Mucosa of rectum (tissue), 2 donors: ENCODE results near the gene ROPN1B.
"Not testable (repeated sequence)": the region's sequence is repeated elsewhere in the genome, so short reads cannot be mapped to it uniquely, and the experiment has no call there.

Source experiments
- H3K27ac ChIP-seq, 2 donors: one replicate each; pipeline ENCODE4 v1.7.0; 2013; ENCODE audit warnings: inconsistent platforms in 2 of 2, low read depth in 2 of 2, low read length in 2 of 2
- H3K27me3 ChIP-seq, 2 donors: one replicate each; pipeline ENCODE4 v1.7.0; 2013; ENCODE audit warnings: low read length in 2 of 2; ENCODE audit not compliant: control insufficient read depth in 2 of 2, insufficient read depth in 2 of 2
- H3K36me3 ChIP-seq, 2 donors: one replicate each; pipeline ENCODE4 v1.7.0; 2013; ENCODE audit warnings: low read length in 2 of 2; ENCODE audit not compliant: control insufficient read depth in 2 of 2, insufficient read depth in 2 of 2
- H3K4me1 ChIP-seq, 2 donors: one replicate each; pipeline ENCODE4 v1.7.0; 2013; ENCODE audit warnings: low read length in 2 of 2, mild to moderate bottlenecking in 1 of 2; ENCODE audit not compliant: control insufficient read depth in 2 of 2, insufficient read depth in 2 of 2
- H3K4me3 ChIP-seq, 2 donors: one replicate each; pipeline ENCODE4 v1.7.0; 2013; ENCODE audit warnings: low read length in 2 of 2
- H3K9ac ChIP-seq, 2 donors: one replicate each; pipeline ENCODE4 v1.7.0; 2013; ENCODE audit warnings: low read length in 2 of 2, low read depth in 1 of 2, mild to moderate bottlenecking in 1 of 2
- H3K9me3 ChIP-seq, 2 donors: one replicate each; pipeline ENCODE4 v1.7.0; 2013; ENCODE audit warnings: low read length in 2 of 2; ENCODE audit not compliant: control insufficient read depth in 2 of 2
- donor health status: healthy.
- donor health status: Normal muscosa, but diverticular disease.

The ROPN1B gene

DNA sequence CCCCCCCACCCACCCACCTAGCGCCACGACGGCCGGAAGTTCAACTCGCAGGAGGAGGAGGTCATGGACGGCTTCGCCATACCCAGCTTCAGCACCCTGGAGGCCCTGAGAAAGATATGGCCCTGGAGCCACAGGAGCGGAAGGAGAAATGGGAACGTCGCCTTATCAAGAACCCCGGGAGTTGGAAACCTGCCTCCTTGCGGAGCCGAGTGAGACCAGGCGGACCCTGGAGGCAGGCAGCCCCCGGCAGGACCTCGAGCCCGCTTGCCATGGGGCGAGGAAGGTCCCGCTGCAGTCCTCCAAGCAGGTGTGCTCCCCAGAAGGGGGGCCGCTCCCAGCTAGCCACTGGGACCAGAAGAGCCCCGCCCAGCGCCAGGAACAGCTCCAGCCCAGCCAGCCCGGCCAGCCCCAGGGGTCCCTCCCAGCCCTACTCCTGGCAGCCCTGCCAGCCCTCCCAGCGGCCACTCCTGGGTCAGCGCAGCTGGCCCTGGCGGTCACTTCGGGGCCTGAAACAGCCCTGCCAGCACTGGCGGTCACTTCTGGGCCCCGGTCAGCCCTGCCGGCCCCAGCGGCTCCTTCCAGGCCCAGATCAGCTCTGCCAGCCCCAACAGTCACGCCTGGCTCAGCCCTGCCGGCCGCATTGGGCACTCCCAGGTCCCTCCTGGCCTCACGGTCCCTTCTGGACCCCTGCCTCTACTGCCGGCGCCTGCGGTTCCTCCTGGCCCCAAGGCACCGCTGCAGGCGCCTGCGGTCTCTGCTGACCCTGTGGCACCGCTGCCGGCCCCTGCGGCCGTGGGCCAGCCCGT is 10.3 kb upstream of the ROPN1B start:
- Histone ChIP-seq H3K4me3 (no peak overlapping the region), H3K36me3 (no peaks in the 10 kb centered on the region), H3K4me1 (no peaks in the 10 kb centered on the region), H3K9ac (no peak overlapping the region), H3K9me3 (no peaks in the 10 kb centered on the region), H3K27me3 (peaks cover 0 to 7% of the 10 kb centered on the region in 2 donors), H3K27ac (no peak overlapping the region)

- Histone ChIP-seq H3K27me3 (peaks cover 0 to 7% of the 10 kb centered on the region in 2 donors), H3K36me3 (no peaks in the 10 kb centered on the region), H3K9ac (no peak overlapping the region), H3K4me1 (no peaks in the 10 kb centered on the region), H3K9me3 (no peaks in the 10 kb centered on the region), H3K4me3 (no peak overlapping the region), H3K27ac (no peak overlapping the region)
Measured at GRCh38 chr3:125959317-125960065, 9.5 kb upstream of the ROPN1B start.

- no peaks in the 10 kb centered on the region for H3K4me1 ChIP-seq
- H3K9me3 ChIP-seq = no peaks in the 10 kb centered on the region
- no peaks in the 10 kb centered on the region for H3K36me3 ChIP-seq
- no peak overlapping the region for H3K4me3 ChIP-seq
- H3K27ac ChIP-seq = no peak overlapping the region
- no peak overlapping the region for H3K9ac ChIP-seq
- H3K27me3 ChIP-seq = peaks cover 0 to 7% of the 10 kb centered on the region in 2 donors
Measured at GRCh38 chr3:125960066-125960424, 8.9 kb upstream of the ROPN1B start.

DNA sequence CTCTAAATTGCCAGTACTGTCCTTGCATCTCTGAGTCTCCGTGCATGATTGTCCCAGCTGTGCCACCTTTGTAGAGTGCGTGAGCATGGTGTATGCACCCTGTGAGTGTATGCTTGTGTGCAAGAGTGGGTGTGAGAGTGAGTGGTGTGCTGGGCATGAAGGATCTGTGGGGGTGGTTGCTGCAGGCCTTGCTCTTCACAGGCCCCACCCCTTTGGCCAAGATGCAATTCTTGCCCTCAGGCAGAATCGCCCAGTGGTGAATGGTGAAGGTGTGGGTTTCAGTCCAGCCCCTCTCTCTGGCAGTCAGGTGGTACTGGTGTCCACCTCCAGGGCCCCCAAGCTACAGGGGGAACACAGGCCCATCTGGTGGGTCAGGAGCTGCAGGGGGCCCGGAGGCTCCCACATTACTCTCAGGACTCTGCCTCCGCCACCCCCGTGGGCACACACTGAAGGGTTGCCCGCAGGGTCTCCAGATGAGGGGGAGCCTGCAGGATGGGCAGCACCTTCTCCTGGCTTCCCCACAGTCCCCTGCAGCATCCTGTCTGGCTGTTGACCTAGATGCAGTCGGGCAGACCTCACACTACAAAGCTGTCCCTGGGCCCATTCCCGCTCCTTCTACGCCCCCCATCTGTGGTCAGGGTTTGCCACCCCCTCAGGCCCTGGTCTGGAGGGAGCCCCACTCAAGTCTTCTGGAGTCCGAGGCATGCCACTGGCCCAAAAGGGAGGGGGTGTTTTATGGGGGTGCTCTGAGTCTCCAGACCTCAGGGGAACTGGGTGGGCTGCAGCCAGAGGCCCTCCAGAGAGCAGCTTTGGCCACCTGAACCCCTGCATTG is 8.3 kb upstream of the ROPN1B start:
- H3K4me1 ChIP-seq = no peaks in the 10 kb centered on the region
- H3K4me3 ChIP-seq = no peak overlapping the region
- H3K36me3 ChIP-seq = no peaks in the 10 kb centered on the region
- no peaks in the 10 kb centered on the region for H3K9me3 ChIP-seq
- H3K27ac ChIP-seq = no peak overlapping the region
- H3K9ac ChIP-seq = no peak overlapping the region
- peaks cover 0 to 7% of the 10 kb centered on the region in 2 donors for H3K27me3 ChIP-seq

GRCh38 chr3:125961289-125961589 is 7.7 kb upstream of the ROPN1B start:
- H3K4me1 ChIP-seq = no peaks in the 10 kb centered on the region
- H3K9me3 ChIP-seq = no peaks in the 10 kb centered on the region
- H3K27ac ChIP-seq = no peak overlapping the region
- no peaks in the 10 kb centered on the region for H3K36me3 ChIP-seq
- no peak overlapping the region for H3K9ac ChIP-seq
- H3K27me3 ChIP-seq = peaks cover 0 to 4% of the 10 kb centered on the region in 2 donors
- no peak overlapping the region for H3K4me3 ChIP-seq

DNA sequence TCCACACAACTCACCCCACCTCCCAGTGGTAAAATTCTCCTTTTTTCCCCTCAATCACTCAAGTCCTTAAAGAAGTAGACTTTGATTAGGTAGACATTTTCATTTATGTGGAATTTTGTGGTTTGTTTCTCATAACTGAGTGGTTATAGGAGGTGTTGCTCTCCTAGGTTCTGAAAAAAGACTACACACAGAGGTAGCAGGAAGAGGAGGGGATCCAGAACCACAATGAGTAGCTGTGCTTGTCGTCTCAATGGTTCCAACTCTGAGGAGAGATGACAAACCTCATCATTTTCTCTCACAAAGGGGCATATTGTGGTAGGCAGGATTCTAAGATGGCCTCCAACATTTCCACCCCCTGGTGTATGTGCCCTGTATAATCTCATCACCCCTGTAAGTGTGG is 5.1 kb upstream of the ROPN1B start:
- H3K36me3 ChIP-seq, H3K27ac ChIP-seq, H3K4me3 ChIP-seq, H3K4me1 ChIP-seq, H3K9me3 ChIP-seq, H3K27me3 ChIP-seq, H3K9ac ChIP-seq: not testable (repeated sequence)

DNA sequence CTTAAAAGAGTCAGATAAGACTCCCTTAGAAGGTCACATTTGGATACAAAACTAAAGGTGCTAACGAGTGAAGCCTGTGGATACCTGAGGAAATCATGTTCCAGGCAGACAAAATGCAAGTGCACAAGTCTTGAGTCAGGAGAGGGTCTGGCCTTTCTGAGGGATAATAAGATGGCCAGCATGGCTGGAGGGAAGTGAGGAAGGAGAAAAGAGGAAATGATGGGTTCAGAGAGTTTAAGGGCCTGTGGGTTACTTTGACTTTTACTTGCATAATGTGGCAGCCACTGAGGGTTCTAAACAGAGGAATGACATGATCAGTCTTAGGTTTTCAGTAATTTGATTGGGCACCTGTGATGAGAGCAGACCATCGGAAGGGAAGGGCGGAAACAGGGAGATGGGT is 3.5 kb upstream of the ROPN1B start:
- Histone ChIP-seq H3K27ac (no peak overlapping the region), H3K9me3 (no peaks in the 10 kb centered on the region), H3K4me3 (no peak overlapping the region), H3K27me3 (no peaks in the 10 kb centered on the region), H3K36me3 (no peaks in the 10 kb centered on the region), H3K9ac (no peak overlapping the region), H3K4me1 (no peaks in the 10 kb centered on the region)

DNA sequence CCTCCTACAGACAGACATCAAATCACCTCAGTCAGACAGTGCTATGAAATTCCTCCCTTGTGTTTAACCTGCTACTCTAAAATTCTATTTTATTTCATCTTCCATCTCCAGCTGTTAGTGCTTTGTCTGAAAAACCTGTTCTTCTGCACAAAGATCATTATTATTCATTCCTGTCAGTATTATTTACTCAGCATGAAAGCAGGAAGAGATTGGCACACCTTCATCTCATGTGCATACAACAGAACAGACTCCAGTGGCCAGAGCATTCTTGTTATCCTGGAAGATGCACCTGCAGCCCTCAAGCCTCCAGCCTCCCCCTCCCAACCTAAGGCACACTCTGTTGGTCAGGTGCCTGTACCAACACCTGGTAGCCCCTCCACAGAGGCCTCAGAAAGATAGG is 1.8 kb upstream of the ROPN1B start:
- Histone ChIP-seq H3K36me3 (no peaks in the 10 kb centered on the region), H3K9ac (no peak overlapping the region)

GRCh38 chr3:125968121-125968520 is 857 bp upstream of the ROPN1B start:
- not testable (repeated sequence) for H3K4me3 ChIP-seq, H3K9me3 ChIP-seq, H3K9ac ChIP-seq, H3K36me3 ChIP-seq, H3K4me1 ChIP-seq, H3K27me3 ChIP-seq, H3K27ac ChIP-seq

More for the DNA sequence above, 1.8 kb upstream of the ROPN1B start:
- Histone ChIP-seq H3K9me3 (no peaks in the 10 kb centered on the region), H3K4me1 (no peaks in the 10 kb centered on the region), H3K27ac (no peak overlapping the region), H3K27me3 (peaks cover 3 to 5% of the 10 kb centered on the region in 2 donors), H3K4me3 (no peak overlapping the region)
